ENCODE results near the gene LRIG1.

Gene LRIG1

GRCh38 chr3:66477856-66478255, 23.0 kb downstream of the LRIG1 start:
- DNase-seq (ENCODE audit: insufficient read length) (no peak), FAIRE-seq (no peak)
- TF ChIP-seq POLR2AphosphoS5 (IDR thresholded peaks at IDR 0.05; ENCODE audit: low read depth, low read length) (no peak), POLR2A (IDR thresholded peaks at IDR 0.05; ENCODE audit: low read depth, low read length) (no peak), TAF1 (IDR thresholded peaks at IDR 0.05; ENCODE audit: borderline replicate concordance, low read depth, low read length) (no peak)

- no peak for FAIRE-seq
- DNase-seq (ENCODE audit: insufficient read length): no peak
- TF ChIP-seq POLR2A (IDR thresholded peaks at IDR 0.05; ENCODE audit: low read depth, low read length) (no peak), TAF1 (IDR thresholded peaks at IDR 0.05; ENCODE audit: borderline replicate concordance, low read depth, low read length) (no peak), POLR2AphosphoS5 (IDR thresholded peaks at IDR 0.05; ENCODE audit: low read depth, low read length) (no peak)
Observed at GRCh38 chr3:66476852-66477381, 23.9 kb downstream of the LRIG1 start.

- no peak for FAIRE-seq
- DNase-seq (ENCODE audit: insufficient read length): no peak
- no peak for TF ChIP-seq POLR2A (IDR thresholded peaks at IDR 0.05; ENCODE audit: low read depth, low read length)
- no peak for TF ChIP-seq TAF1 (IDR thresholded peaks at IDR 0.05; ENCODE audit: borderline replicate concordance, low read depth, low read length)
- TF ChIP-seq POLR2AphosphoS5 (IDR thresholded peaks at IDR 0.05; ENCODE audit: low read depth, low read length): no peak
Observed at GRCh38 chr3:66475386-66476020, 25.3 kb downstream of the LRIG1 start.

- DNase-seq (ENCODE audit: insufficient read length) (no peak), FAIRE-seq (no peak)
- TF ChIP-seq TAF1 (IDR thresholded peaks at IDR 0.05; ENCODE audit: borderline replicate concordance, low read depth, low read length): no peak
- TF ChIP-seq POLR2A (IDR thresholded peaks at IDR 0.05; ENCODE audit: low read depth, low read length): no peak
- TF ChIP-seq POLR2AphosphoS5 (IDR thresholded peaks at IDR 0.05; ENCODE audit: low read depth, low read length): no peak
Observed at GRCh38 chr3:66473692-66474091, 27.1 kb downstream of the LRIG1 start.

- TF ChIP-seq POLR2A (IDR thresholded peaks at IDR 0.05; ENCODE audit: low read depth, low read length) (no peak), POLR2AphosphoS5 (IDR thresholded peaks at IDR 0.05; ENCODE audit: low read depth, low read length) (no peak), TAF1 (IDR thresholded peaks at IDR 0.05; ENCODE audit: borderline replicate concordance, low read depth, low read length) (no peak)
- DNase-seq (ENCODE audit: insufficient read length) (no peak), FAIRE-seq (peak; percentile 54)
Observed at GRCh38 chr3:66473181-66473580, 27.6 kb downstream of the LRIG1 start.

GRCh38 chr3:66472313-66473134, 28.3 kb downstream of the LRIG1 start:
- 0 out of 2 replicates have a peak, but pooled peaks have one; percentile 18 for TF ChIP-seq POLR2A (IDR thresholded peaks at IDR 0.05; ENCODE audit: low read depth, low read length)
- peak; percentile 63; the same call in 1 of the 2 replicates for TF ChIP-seq POLR2AphosphoS5 (IDR thresholded peaks at IDR 0.05; ENCODE audit: low read depth, low read length)
- TF ChIP-seq TAF1 (IDR thresholded peaks at IDR 0.05; ENCODE audit: borderline replicate concordance, low read depth, low read length): no peak
- FAIRE-seq (peak; percentile 98), DNase-seq (ENCODE audit: insufficient read length) (no peak)

- TF ChIP-seq POLR2AphosphoS5 (IDR thresholded peaks at IDR 0.05; ENCODE audit: low read depth, low read length): no peak
- TF ChIP-seq TAF1 (IDR thresholded peaks at IDR 0.05; ENCODE audit: borderline replicate concordance, low read depth, low read length): no peak
- no peak for TF ChIP-seq POLR2A (IDR thresholded peaks at IDR 0.05; ENCODE audit: low read depth, low read length)
- DNase-seq (ENCODE audit: insufficient read length) (no peak), FAIRE-seq (no peak)
Observed at GRCh38 chr3:66470956-66471686, 29.7 kb downstream of the LRIG1 start.

GRCh38 chr3:66470285-66470684, 30.5 kb downstream of the LRIG1 start:
- no peak for FAIRE-seq
- TF ChIP-seq POLR2AphosphoS5 (IDR thresholded peaks at IDR 0.05; ENCODE audit: low read depth, low read length): no peak
- no peak for TF ChIP-seq TAF1 (IDR thresholded peaks at IDR 0.05; ENCODE audit: borderline replicate concordance, low read depth, low read length)
- TF ChIP-seq POLR2A (IDR thresholded peaks at IDR 0.05; ENCODE audit: low read depth, low read length): no peak
- no peak for DNase-seq (ENCODE audit: insufficient read length)

- TF ChIP-seq TAF1 (IDR thresholded peaks at IDR 0.05; ENCODE audit: borderline replicate concordance, low read depth, low read length) (no peak), POLR2A (IDR thresholded peaks at IDR 0.05; ENCODE audit: low read depth, low read length) (no peak), POLR2AphosphoS5 (IDR thresholded peaks at IDR 0.05; ENCODE audit: low read depth, low read length) (no peak)
- FAIRE-seq (peak; percentile 92), DNase-seq (ENCODE audit: insufficient read length) (no peak)
Observed at GRCh38 chr3:66469220-66469640, 31.6 kb downstream of the LRIG1 start.

- no peak for DNase-seq (ENCODE audit: insufficient read length)
- peak; percentile 78 for FAIRE-seq
- TF ChIP-seq POLR2AphosphoS5 (IDR thresholded peaks at IDR 0.05; ENCODE audit: low read depth, low read length) (no peak), TAF1 (IDR thresholded peaks at IDR 0.05; ENCODE audit: borderline replicate concordance, low read depth, low read length) (no peak), POLR2A (IDR thresholded peaks at IDR 0.05; ENCODE audit: low read depth, low read length) (no peak)
Observed at GRCh38 chr3:66467996-66468735, 32.7 kb downstream of the LRIG1 start.

Measured in GM12892 (cell line).